ENCODE results near the gene TRHDE.

The TRHDE gene

GRCh38 chr12:72337946-72338345, 65.8 kb downstream of the TRHDE start:
- Histone ChIP-seq H3K23ac (ENCODE audit: low read depth, low read length, poor library complexity) (no peak overlapping the region), H3K79me1 (ENCODE audit: low read depth, low read length) (no peaks in the 10 kb centered on the region), H3K4me1 (ENCODE audit: control insufficient read depth in 2 of 2, insufficient read depth in 1 of 2, low read depth in 1 of 2, low read length in 2 of 2) (no peaks in the 10 kb centered on the region), H3K27ac (replicated peaks; ENCODE audit: low read length) (no peak overlapping the region), H2BK5ac (ENCODE audit: low read length) (no peak overlapping the region), H2BK15ac (ENCODE audit: low read length) (no peak overlapping the region), H2AK5ac (ENCODE audit: low read depth, low read length) (no peak overlapping the region), H4K8ac (ENCODE audit: low read depth, low read length) (no peak overlapping the region), H3K4ac (ENCODE audit: low read length) (no peak overlapping the region), H3K4me2 (ENCODE audit: insufficient read depth, low read length, poor library complexity, severe bottlenecking) (no peak overlapping the region), H3K4me3 (ENCODE audit: low read length in 2 of 2) (no peak overlapping the region), H3K27me3 (ENCODE audit: control insufficient read depth in 3 of 3, insufficient read depth in 3 of 3, low read depth in 1 of 3, low read length in 3 of 3) (no peaks in the 10 kb centered on the region), H2BK120ac (ENCODE audit: low read depth, low read length) (no peak overlapping the region), H3K18ac (ENCODE audit: low read length) (no peak overlapping the region), H3K9me3 (replicated peaks in 1 of 2; ENCODE audit: control insufficient read depth in 2 of 2, insufficient read depth in 1 of 2, low read depth in 1 of 2, low read length in 2 of 2) (no peaks in the 10 kb centered on the region), H3K9ac (ENCODE audit: low read depth, low read length, poor library complexity) (no peak overlapping the region), H4K91ac (ENCODE audit: low read depth, low read length, poor library complexity) (no peak overlapping the region), H3K14ac (ENCODE audit: low read length) (no peak overlapping the region), H2BK12ac (ENCODE audit: low read length) (no peak overlapping the region), H3K36me3 (replicated peaks in 1 of 2; ENCODE audit: control insufficient read depth in 2 of 2, insufficient read depth in 2 of 2, low read length in 2 of 2) (no peaks in the 10 kb centered on the region), H2AFZ (ENCODE audit: low read length) (no peak overlapping the region)
- WGBS, 2 donors (ENCODE audit: extremely low coverage in 2 of 2, insufficient read length in 2 of 2, insufficient replicate concordance in 1 of 2): no CpG with 5 or more reads among the region's 8 CpGs
- no peak for DNase-seq (ENCODE audit: low spot score)

GRCh38 chr12:72338437-72338836, 66.3 kb downstream of the TRHDE start:
- no peak for DNase-seq (ENCODE audit: low spot score)
- no peak overlapping the region for H3K4me2 ChIP-seq (ENCODE audit: insufficient read depth, low read length, poor library complexity, severe bottlenecking)
- no peak overlapping the region for H3K4me3 ChIP-seq (ENCODE audit: low read length in 2 of 2)
- no peak overlapping the region for H3K14ac ChIP-seq (ENCODE audit: low read length)
- no peak overlapping the region for H3K9ac ChIP-seq (ENCODE audit: low read depth, low read length, poor library complexity)
- H4K8ac ChIP-seq (ENCODE audit: low read depth, low read length): no peak overlapping the region
- no peak overlapping the region for H3K18ac ChIP-seq (ENCODE audit: low read length)
- H2BK120ac ChIP-seq (ENCODE audit: low read depth, low read length): no peak overlapping the region
- no peak overlapping the region for H2AFZ ChIP-seq (ENCODE audit: low read length)
- H2BK5ac ChIP-seq (ENCODE audit: low read length): no peak overlapping the region
- no peaks in the 10 kb centered on the region for H3K79me1 ChIP-seq (ENCODE audit: low read depth, low read length)
- H3K4me1 ChIP-seq (ENCODE audit: control insufficient read depth in 2 of 2, insufficient read depth in 1 of 2, low read depth in 1 of 2, low read length in 2 of 2): no peaks in the 10 kb centered on the region
- H2AK5ac ChIP-seq (ENCODE audit: low read depth, low read length): no peak overlapping the region
- H3K23ac ChIP-seq (ENCODE audit: low read depth, low read length, poor library complexity): no peak overlapping the region
- no peak overlapping the region for H3K4ac ChIP-seq (ENCODE audit: low read length)
- H2BK12ac ChIP-seq (ENCODE audit: low read length): no peak overlapping the region
- H2BK15ac ChIP-seq (ENCODE audit: low read length): no peak overlapping the region
- no peaks in the 10 kb centered on the region for H3K27me3 ChIP-seq (ENCODE audit: control insufficient read depth in 3 of 3, insufficient read depth in 3 of 3, low read depth in 1 of 3, low read length in 3 of 3)
- H3K9me3 ChIP-seq (replicated peaks in 1 of 2; ENCODE audit: control insufficient read depth in 2 of 2, insufficient read depth in 1 of 2, low read depth in 1 of 2, low read length in 2 of 2): no peaks in the 10 kb centered on the region
- no peak overlapping the region for H4K91ac ChIP-seq (ENCODE audit: low read depth, low read length, poor library complexity)
- no peak overlapping the region for H3K27ac ChIP-seq (replicated peaks; ENCODE audit: low read length)
- H3K36me3 ChIP-seq (replicated peaks in 1 of 2; ENCODE audit: control insufficient read depth in 2 of 2, insufficient read depth in 2 of 2, low read length in 2 of 2): no peaks in the 10 kb centered on the region
- WGBS, 2 donors (ENCODE audit: extremely low coverage in 2 of 2, insufficient read length in 2 of 2, insufficient replicate concordance in 1 of 2): no CpG with 5 or more reads among the region's 4 CpGs

GRCh38 chr12:72346363-72346944, 74.3 kb downstream of the TRHDE start:
- no peak overlapping the region for H4K91ac ChIP-seq (ENCODE audit: low read depth, low read length, poor library complexity)
- no peak overlapping the region for H2BK5ac ChIP-seq (ENCODE audit: low read length)
- H3K9ac ChIP-seq (ENCODE audit: low read depth, low read length, poor library complexity): no peak overlapping the region
- no peak overlapping the region for H3K27ac ChIP-seq (replicated peaks; ENCODE audit: low read length)
- no peaks in the 10 kb centered on the region for H3K27me3 ChIP-seq (ENCODE audit: control insufficient read depth in 3 of 3, insufficient read depth in 3 of 3, low read depth in 1 of 3, low read length in 3 of 3)
- H3K18ac ChIP-seq (ENCODE audit: low read length): no peak overlapping the region
- H2BK120ac ChIP-seq (ENCODE audit: low read depth, low read length): no peak overlapping the region
- H3K9me3 ChIP-seq (replicated peaks in 1 of 2; ENCODE audit: control insufficient read depth in 2 of 2, insufficient read depth in 1 of 2, low read depth in 1 of 2, low read length in 2 of 2): no peaks in the 10 kb centered on the region
- peak; percentile 80 for DNase-seq (ENCODE audit: low spot score)
- H2BK12ac ChIP-seq (ENCODE audit: low read length): no peak overlapping the region
- no peaks in the 10 kb centered on the region for H3K79me1 ChIP-seq (ENCODE audit: low read depth, low read length)
- H4K8ac ChIP-seq (ENCODE audit: low read depth, low read length): no peak overlapping the region
- H2BK15ac ChIP-seq (ENCODE audit: low read length): no peak overlapping the region
- no CpG with 5 or more reads among the region's 5 CpGs for WGBS, 2 donors (ENCODE audit: extremely low coverage in 2 of 2, insufficient read length in 2 of 2, insufficient replicate concordance in 1 of 2)
- no peak overlapping the region for H3K4me2 ChIP-seq (ENCODE audit: insufficient read depth, low read length, poor library complexity, severe bottlenecking)
- no peak overlapping the region for H2AK5ac ChIP-seq (ENCODE audit: low read depth, low read length)
- no peak overlapping the region for H3K23ac ChIP-seq (ENCODE audit: low read depth, low read length, poor library complexity)
- H3K4me1 ChIP-seq (ENCODE audit: control insufficient read depth in 2 of 2, insufficient read depth in 1 of 2, low read depth in 1 of 2, low read length in 2 of 2): peaks cover 0 to 7% of the 10 kb centered on the region in 2 donors
- H3K4ac ChIP-seq (ENCODE audit: low read length): no peak overlapping the region
- no peaks in the 10 kb centered on the region for H3K36me3 ChIP-seq (replicated peaks in 1 of 2; ENCODE audit: control insufficient read depth in 2 of 2, insufficient read depth in 2 of 2, low read length in 2 of 2)
- H3K14ac ChIP-seq (ENCODE audit: low read length): no peak overlapping the region
- no peak overlapping the region for H3K4me3 ChIP-seq (ENCODE audit: low read length in 2 of 2)
- peak overlapping the region; percentile 63 for H2AFZ ChIP-seq (ENCODE audit: low read length)

- Histone ChIP-seq H3K36me3 (replicated peaks in 1 of 2; ENCODE audit: control insufficient read depth in 2 of 2, insufficient read depth in 2 of 2, low read length in 2 of 2) (no peaks in the 10 kb centered on the region), H4K8ac (ENCODE audit: low read depth, low read length) (no peak overlapping the region), H4K91ac (ENCODE audit: low read depth, low read length, poor library complexity) (no peak overlapping the region), H3K9ac (ENCODE audit: low read depth, low read length, poor library complexity) (no peak overlapping the region), H2BK120ac (ENCODE audit: low read depth, low read length) (no peak overlapping the region), H3K14ac (ENCODE audit: low read length) (no peak overlapping the region), H3K18ac (ENCODE audit: low read length) (no peak overlapping the region), H3K27me3 (ENCODE audit: control insufficient read depth in 3 of 3, insufficient read depth in 3 of 3, low read depth in 1 of 3, low read length in 3 of 3) (no peaks in the 10 kb centered on the region), H3K4ac (ENCODE audit: low read length) (no peak overlapping the region), H3K27ac (replicated peaks; ENCODE audit: low read length) (no peak overlapping the region), H3K9me3 (replicated peaks in 1 of 2; ENCODE audit: control insufficient read depth in 2 of 2, insufficient read depth in 1 of 2, low read depth in 1 of 2, low read length in 2 of 2) (no peaks in the 10 kb centered on the region), H2AFZ (ENCODE audit: low read length) (no peak overlapping the region), H3K4me2 (ENCODE audit: insufficient read depth, low read length, poor library complexity, severe bottlenecking) (no peak overlapping the region), H2BK15ac (ENCODE audit: low read length) (no peak overlapping the region), H3K79me1 (ENCODE audit: low read depth, low read length) (no peaks in the 10 kb centered on the region), H3K23ac (ENCODE audit: low read depth, low read length, poor library complexity) (no peak overlapping the region), H2BK5ac (ENCODE audit: low read length) (no peak overlapping the region), H2BK12ac (ENCODE audit: low read length) (no peak overlapping the region), H3K4me3 (ENCODE audit: low read length in 2 of 2) (no peak overlapping the region), H3K4me1 (ENCODE audit: control insufficient read depth in 2 of 2, insufficient read depth in 1 of 2, low read depth in 1 of 2, low read length in 2 of 2) (peaks cover 0 to 7% of the 10 kb centered on the region in 2 donors), H2AK5ac (ENCODE audit: low read depth, low read length) (no peak overlapping the region)
- no peak for DNase-seq (ENCODE audit: low spot score)
- WGBS, 2 donors (ENCODE audit: extremely low coverage in 2 of 2, insufficient read length in 2 of 2, insufficient replicate concordance in 1 of 2): no CpG with 5 or more reads among the region's 3 CpGs
Observed at GRCh38 chr12:72349491-72349890, 77.3 kb downstream of the TRHDE start.

All from neuronal stem cell (in vitro differentiated cells).